ENCODE results near the gene CDK5RAP2.

Gene CDK5RAP2

DNA sequence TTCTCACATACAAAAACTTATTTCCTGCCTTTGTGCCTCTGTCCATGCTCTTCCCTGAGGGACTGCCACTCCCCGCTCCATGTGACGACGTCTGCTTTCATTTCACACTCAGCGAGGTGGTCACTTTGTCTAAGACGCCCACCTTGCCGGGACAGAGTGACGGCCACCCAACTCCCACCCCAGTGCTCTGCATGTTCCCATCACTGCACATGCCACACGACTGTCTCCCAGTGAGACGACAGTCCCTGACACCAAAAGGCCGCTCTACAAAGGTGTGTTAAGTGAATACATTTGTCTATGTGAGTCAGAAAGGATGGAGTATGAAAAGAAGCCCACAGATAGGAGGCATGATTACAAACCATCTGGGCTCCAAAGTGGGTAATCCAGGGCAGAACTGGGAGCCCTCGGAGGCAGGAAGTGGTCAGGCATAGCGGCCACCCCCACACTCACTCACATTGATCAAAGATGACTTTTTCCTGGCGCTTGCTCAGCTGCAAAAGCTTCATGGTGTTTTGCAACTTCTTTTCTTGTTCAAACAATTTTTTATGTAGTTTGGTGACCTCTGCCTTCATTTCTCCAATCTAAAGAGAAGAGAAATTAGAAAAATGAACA is 185.8 kb downstream of the CDK5RAP2 start:
- TF ChIP-seq POLR2AphosphoS5 (IDR thresholded peaks at IDR 0.05; ENCODE audit: low read depth, low read length) (no peak), TAF1 (IDR thresholded peaks at IDR 0.05; ENCODE audit: borderline replicate concordance, insufficient read depth, low read length) (no peak), SIN3A (IDR thresholded peaks at IDR 0.05; ENCODE audit: borderline replicate concordance, insufficient read depth, low read length) (no peak), FOXP2 (optimal IDR thresholded peaks at IDR 0.05; ENCODE audit: borderline replicate concordance, extremely low read depth, extremely low read length, insufficient read depth) (no peak)
- TF ChIP-seq, protein P1, sequence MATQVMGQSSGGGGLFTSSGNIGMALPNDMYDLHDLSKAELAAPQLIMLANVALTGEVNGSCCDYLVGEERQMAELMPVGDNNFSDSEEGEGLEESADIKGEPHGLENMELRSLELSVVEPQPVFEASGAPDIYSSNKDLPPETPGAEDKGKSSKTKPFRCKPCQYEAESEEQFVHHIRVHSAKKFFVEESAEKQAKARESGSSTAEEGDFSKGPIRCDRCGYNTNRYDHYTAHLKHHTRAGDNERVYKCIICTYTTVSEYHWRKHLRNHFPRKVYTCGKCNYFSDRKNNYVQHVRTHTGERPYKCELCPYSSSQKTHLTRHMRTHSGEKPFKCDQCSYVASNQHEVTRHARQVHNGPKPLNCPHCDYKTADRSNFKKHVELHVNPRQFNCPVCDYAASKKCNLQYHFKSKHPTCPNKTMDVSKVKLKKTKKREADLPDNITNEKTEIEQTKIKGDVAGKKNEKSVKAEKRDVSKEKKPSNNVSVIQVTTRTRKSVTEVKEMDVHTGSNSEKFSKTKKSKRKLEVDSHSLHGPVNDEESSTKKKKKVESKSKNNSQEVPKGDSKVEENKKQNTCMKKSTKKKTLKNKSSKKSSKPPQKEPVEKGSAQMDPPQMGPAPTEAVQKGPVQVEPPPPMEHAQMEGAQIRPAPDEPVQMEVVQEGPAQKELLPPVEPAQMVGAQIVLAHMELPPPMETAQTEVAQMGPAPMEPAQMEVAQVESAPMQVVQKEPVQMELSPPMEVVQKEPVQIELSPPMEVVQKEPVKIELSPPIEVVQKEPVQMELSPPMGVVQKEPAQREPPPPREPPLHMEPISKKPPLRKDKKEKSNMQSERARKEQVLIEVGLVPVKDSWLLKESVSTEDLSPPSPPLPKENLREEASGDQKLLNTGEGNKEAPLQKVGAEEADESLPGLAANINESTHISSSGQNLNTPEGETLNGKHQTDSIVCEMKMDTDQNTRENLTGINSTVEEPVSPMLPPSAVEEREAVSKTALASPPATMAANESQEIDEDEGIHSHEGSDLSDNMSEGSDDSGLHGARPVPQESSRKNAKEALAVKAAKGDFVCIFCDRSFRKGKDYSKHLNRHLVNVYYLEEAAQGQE (IDR thresholded peaks at IDR 0.05; ENCODE audit: insufficient read depth in 1 of 2, low read depth in 2 of 2, low read length in 2 of 2) = no peak

DNA sequence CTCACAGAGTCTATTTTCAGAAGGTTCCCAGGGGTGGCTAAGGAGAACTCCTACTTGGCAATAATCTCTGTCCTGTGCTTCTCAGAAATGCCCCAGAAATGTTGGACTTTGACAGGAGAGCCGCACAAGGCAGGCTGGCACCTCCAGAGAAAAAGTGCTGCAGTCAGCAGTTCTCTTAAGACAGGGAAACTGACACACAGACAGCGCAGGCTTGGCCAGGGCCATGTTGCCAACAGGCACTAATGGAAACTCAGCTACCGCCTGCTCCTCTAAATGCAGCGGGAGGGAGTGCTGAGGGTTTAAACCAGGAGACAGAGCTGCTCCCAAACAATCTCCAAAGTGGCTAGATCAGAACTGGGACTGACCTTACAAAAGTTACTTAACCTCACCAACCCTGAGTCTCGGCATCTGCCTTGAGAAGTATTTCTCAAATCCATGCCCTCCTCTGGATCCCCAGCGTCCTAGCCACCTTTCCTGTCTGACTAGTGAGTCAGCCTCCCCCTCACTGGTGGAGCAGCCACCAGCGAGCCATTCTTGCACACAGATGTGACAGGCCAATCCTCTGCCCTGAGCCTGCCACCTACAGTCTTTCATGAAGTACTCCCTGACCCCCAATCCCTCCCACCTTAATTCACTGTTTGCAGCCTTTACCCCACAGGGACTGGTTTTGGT is 186.4 kb downstream of the CDK5RAP2 start:
- TF ChIP-seq TAF1 (IDR thresholded peaks at IDR 0.05; ENCODE audit: borderline replicate concordance, insufficient read depth, low read length) (no peak), FOXP2 (optimal IDR thresholded peaks at IDR 0.05; ENCODE audit: borderline replicate concordance, extremely low read depth, extremely low read length, insufficient read depth) (no peak), POLR2AphosphoS5 (IDR thresholded peaks at IDR 0.05; ENCODE audit: low read depth, low read length) (no peak), SIN3A (IDR thresholded peaks at IDR 0.05; ENCODE audit: borderline replicate concordance, insufficient read depth, low read length) (no peak)
- TF ChIP-seq, protein P1 (IDR thresholded peaks at IDR 0.05; ENCODE audit: insufficient read depth in 1 of 2, low read depth in 2 of 2, low read length in 2 of 2) = no peak

DNA sequence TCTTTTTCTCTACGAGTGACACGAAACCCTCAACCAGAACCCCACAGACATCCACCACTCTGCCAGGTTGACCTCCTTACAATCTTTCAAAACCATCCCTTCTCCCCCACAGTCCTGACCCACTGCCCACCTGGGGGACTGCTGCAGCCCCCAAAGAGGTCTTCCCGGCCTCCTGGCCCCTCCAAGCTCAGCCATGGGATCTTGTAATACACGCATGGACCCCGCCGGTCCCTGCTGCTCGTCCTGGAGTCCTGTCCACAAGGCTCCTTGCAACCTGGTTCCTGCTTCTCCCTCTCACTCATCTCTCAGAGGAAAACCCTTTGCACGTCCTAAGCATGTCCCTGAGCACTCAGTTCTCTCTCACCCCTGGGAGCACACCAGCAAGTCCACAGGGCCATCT is 187.3 kb downstream of the CDK5RAP2 start:
- TF ChIP-seq, protein P1 (IDR thresholded peaks at IDR 0.05; ENCODE audit: insufficient read depth in 1 of 2, low read depth in 2 of 2, low read length in 2 of 2) = no peak
- no peak for TF ChIP-seq SIN3A (IDR thresholded peaks at IDR 0.05; ENCODE audit: borderline replicate concordance, insufficient read depth, low read length)
- TF ChIP-seq POLR2AphosphoS5 (IDR thresholded peaks at IDR 0.05; ENCODE audit: low read depth, low read length) = no peak
- no peak for TF ChIP-seq TAF1 (IDR thresholded peaks at IDR 0.05; ENCODE audit: borderline replicate concordance, insufficient read depth, low read length)
- TF ChIP-seq FOXP2 (optimal IDR thresholded peaks at IDR 0.05; ENCODE audit: borderline replicate concordance, extremely low read depth, extremely low read length, insufficient read depth) = no peak

DNA sequence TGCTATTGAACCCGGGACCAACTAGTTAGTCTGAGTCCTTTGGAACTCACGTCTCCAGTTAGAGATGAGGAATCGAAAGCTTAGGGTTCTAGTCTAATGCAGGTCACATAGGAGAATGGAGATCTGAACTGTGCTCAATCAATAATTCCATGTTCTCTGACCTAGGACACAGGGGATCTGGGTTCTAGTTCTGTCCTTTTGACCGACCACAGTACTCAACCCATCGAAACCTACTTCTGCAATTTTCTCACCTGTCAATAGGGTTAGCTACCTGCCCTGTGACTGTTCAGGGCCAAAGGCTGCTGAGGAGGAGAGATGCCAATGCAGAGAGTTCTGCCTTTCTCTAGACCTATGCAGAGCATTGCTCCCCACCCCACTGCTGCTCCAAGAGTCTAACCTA is 187.7 kb downstream of the CDK5RAP2 start:
- no peak for TF ChIP-seq FOXP2 (optimal IDR thresholded peaks at IDR 0.05; ENCODE audit: borderline replicate concordance, extremely low read depth, extremely low read length, insufficient read depth)
- no peak for TF ChIP-seq TAF1 (IDR thresholded peaks at IDR 0.05; ENCODE audit: borderline replicate concordance, insufficient read depth, low read length)
- TF ChIP-seq SIN3A (IDR thresholded peaks at IDR 0.05; ENCODE audit: borderline replicate concordance, insufficient read depth, low read length) = no peak
- TF ChIP-seq, protein P1 (IDR thresholded peaks at IDR 0.05; ENCODE audit: insufficient read depth in 1 of 2, low read depth in 2 of 2, low read length in 2 of 2) = no peak
- no peak for TF ChIP-seq POLR2AphosphoS5 (IDR thresholded peaks at IDR 0.05; ENCODE audit: low read depth, low read length)

Data from PFSK-1 (cell line).